Keratinocyte (primary cell): ENCODE data around the gene ELF2. TPM values are rescaled to one million over a fixed set of nuclear protein-coding genes. Genes with fewer than 3 reads are reported as not detected.
"Not testable (repeated sequence)": the region's sequence is repeated elsewhere in the genome, so short reads cannot be mapped to it uniquely, and the experiment has no call there.

ENCODE experiments used
- DNase-seq: peaks from one replicate; pipeline ENCODE4 v3.0.0-alpha.2; 2011; ENCODE audit warnings: low read depth, missing footprints, low spot score
- FAIRE-seq: peaks from 2 replicates; lab custom pipeline; 2011; peaks lifted over from hg19 to GRCh38; lab: Jason Lieb, UNC
- H2AFZ ChIP-seq: 2 replicates; pipeline ENCODE4 v1.6.0; 2012; ENCODE audit warnings: low read length, control low read depth, inconsistent platforms; ENCODE audit not compliant: control insufficient read depth
- H3K27ac ChIP-seq: 2 replicates; pipeline ENCODE4 v1.5.1; 2011; ENCODE audit warnings: low read length; ENCODE audit not compliant: control insufficient read depth, insufficient read depth
- H3K27me3 ChIP-seq: 3 replicates; pipeline ENCODE4 v1.6.0; 2011; ENCODE audit warnings: low read length; ENCODE audit not compliant: control insufficient read depth, insufficient read depth; ENCODE audit errors: extremely low read depth
- H3K36me3 ChIP-seq, 2 experiments: 2 replicates in 1 of 2; 3 replicates in 1 of 2; pipeline ENCODE4 v1.5.1; 2011; ENCODE audit warnings: low read length in 2 of 2, mild to moderate bottlenecking in 1 of 2; ENCODE audit not compliant: control insufficient read depth in 2 of 2, insufficient read depth in 2 of 2; ENCODE audit errors: extremely low read depth in 1 of 2
- H3K4me1 ChIP-seq: 3 replicates; pipeline ENCODE4 v1.5.1; 2011; ENCODE audit warnings: low read length; ENCODE audit not compliant: control insufficient read depth, insufficient read depth; ENCODE audit errors: extremely low read depth
- H3K4me2 ChIP-seq: 3 replicates; pipeline ENCODE4 v1.6.0; 2011; ENCODE audit warnings: low read depth, low read length; ENCODE audit not compliant: control insufficient read depth, insufficient read depth; ENCODE audit errors: extremely low read depth
- H3K4me3 ChIP-seq, 3 experiments: fragments of 200-600 bp in 1 of 3; sonication (generic) in 1 of 3; 2 replicates in 2 of 3; 3 replicates in 1 of 3; pipeline ENCODE4 v1.5.1; 2011 to 2016; ENCODE audit warnings: low read length in 3 of 3, mild to moderate bottlenecking in 3 of 3, control low read depth in 2 of 3, inconsistent platforms in 1 of 3, low read depth in 1 of 3, mixed read lengths in 1 of 3, mixed run types in 1 of 3, moderate library complexity in 1 of 3; ENCODE audit not compliant: control insufficient read depth in 2 of 3, insufficient read depth in 2 of 3; ENCODE audit errors: extremely low read depth in 1 of 3
- H3K79me2 ChIP-seq: 2 replicates; pipeline ENCODE4 v1.6.0; 2012; ENCODE audit warnings: low read length; ENCODE audit not compliant: control insufficient read depth, insufficient read depth
- H3K9ac ChIP-seq: 3 replicates; pipeline ENCODE4 v1.6.0; 2011; ENCODE audit warnings: low read length; ENCODE audit not compliant: control insufficient read depth, insufficient read depth; ENCODE audit errors: extremely low read depth
- H3K9me1 ChIP-seq: 3 replicates; pipeline ENCODE4 v1.6.0; 2011; ENCODE audit warnings: low read length; ENCODE audit not compliant: control insufficient read depth, insufficient read depth; ENCODE audit errors: extremely low read depth
- H3K9me3 ChIP-seq: 2 replicates; pipeline ENCODE4 v1.5.1; 2012; ENCODE audit warnings: low read depth, low read length; ENCODE audit not compliant: control insufficient read depth
- H4K20me1 ChIP-seq: 3 replicates; pipeline ENCODE4 v1.6.0; 2011; ENCODE audit warnings: low read length; ENCODE audit not compliant: control insufficient read depth, insufficient read depth; ENCODE audit errors: extremely low read depth
- EZH2 ChIP-seq: IDR thresholded peaks from one replicate; pipeline ENCODE4 v1.6.1; 2012; ENCODE audit warnings: inconsistent platforms, mild to moderate bottlenecking, low read length, moderate library complexity
- dilution Hi-C: fragments of 300-500 bp; cut with MboI; formaldehyde crosslinking; loops from one replicate; pipeline ENCODE4 v1.7.0; 2020; ENCODE audit warnings: low sequenced_read_pairs; ENCODE audit not compliant: extremely low pct_ligation_motif_present
- polyA plus RNA-seq, 5 experiments: library from polyadenylated mRNA; depleted of rRNA in 3 of 5; stranded (reverse) in 3 of 5; stranded (forward) in 1 of 5; unstranded in 1 of 5; fragments of >200 nt; gene quantifications; 1 replicate in 1 of 5; 2 replicates in 3 of 5; 3 replicates in 1 of 5; pipeline versions ENCODE4 v1.2.1 to v1.2.3, GENCODE V29; 2011 to 2012; ENCODE audit warnings: missing spikeins in 2 of 5, low read depth in 1 of 5, low replicate concordance in 1 of 5
- TF ChIP-seq, protein P1 (sequence below), 3 experiments: IDR thresholded peaks in 1 of 3; conservative IDR thresholded peaks in 1 of 3; optimal IDR thresholded peaks in 1 of 3; 2 replicates in 2 of 3; 3 replicates in 1 of 3; pipeline versions ENCODE3 to v1.5.1; 2011; ENCODE audit warnings: low read length in 3 of 3, mild to moderate bottlenecking in 3 of 3, moderate library complexity in 2 of 3, control low read depth in 1 of 3, inconsistent platforms in 1 of 3; ENCODE audit not compliant: insufficient read depth in 2 of 3; ENCODE audit errors: extremely low read depth in 1 of 3

The ELF2 gene
- polyA plus RNA-seq, 1 donor (not counting 4 experiments of a cell fraction or from before 2014, with no cell fraction given) = 19.6 TPM

DNA sequence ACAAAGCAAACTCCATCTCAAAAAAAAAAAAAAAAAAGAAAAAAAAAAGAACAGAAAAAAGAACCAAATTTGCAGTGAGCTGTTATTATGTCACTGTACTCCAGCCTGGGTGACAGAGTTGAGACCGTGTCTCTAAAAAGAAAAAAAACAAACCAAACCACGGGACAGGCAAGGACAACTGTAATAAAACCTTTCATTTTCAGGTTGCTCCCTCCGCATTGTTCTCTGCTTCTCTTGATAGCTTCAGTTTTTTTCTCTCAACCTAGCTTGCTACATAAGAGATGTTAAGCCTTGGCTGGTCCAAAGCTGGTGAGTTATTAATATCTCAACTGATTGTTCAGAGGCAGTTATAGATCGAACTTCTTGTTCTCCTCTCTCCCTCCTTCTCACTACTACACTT is 23.1 kb upstream of the ELF2 start:
- TF ChIP-seq, protein P1, sequence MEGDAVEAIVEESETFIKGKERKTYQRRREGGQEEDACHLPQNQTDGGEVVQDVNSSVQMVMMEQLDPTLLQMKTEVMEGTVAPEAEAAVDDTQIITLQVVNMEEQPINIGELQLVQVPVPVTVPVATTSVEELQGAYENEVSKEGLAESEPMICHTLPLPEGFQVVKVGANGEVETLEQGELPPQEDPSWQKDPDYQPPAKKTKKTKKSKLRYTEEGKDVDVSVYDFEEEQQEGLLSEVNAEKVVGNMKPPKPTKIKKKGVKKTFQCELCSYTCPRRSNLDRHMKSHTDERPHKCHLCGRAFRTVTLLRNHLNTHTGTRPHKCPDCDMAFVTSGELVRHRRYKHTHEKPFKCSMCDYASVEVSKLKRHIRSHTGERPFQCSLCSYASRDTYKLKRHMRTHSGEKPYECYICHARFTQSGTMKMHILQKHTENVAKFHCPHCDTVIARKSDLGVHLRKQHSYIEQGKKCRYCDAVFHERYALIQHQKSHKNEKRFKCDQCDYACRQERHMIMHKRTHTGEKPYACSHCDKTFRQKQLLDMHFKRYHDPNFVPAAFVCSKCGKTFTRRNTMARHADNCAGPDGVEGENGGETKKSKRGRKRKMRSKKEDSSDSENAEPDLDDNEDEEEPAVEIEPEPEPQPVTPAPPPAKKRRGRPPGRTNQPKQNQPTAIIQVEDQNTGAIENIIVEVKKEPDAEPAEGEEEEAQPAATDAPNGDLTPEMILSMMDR (optimal IDR thresholded peaks at IDR 0.05 in 1 of 3, IDR thresholded peaks at IDR 0.05 in 1 of 3, conservative IDR thresholded peaks at IDR 0.05 in 1 of 3; ENCODE audit: extremely low read depth in 1 of 3, insufficient read depth in 2 of 3, low read length in 3 of 3) = no peak
- no peak for TF ChIP-seq EZH2
- FAIRE-seq = no peak
- Histone ChIP-seq H4K20me1 (no peaks in the 10 kb centered on the region), H3K4me2 (no peak overlapping the region), H3K4me3 (no peak overlapping the region), H2AFZ (no peak overlapping the region), H3K9ac (no peak overlapping the region), H3K79me2 (no peaks in the 10 kb centered on the region), H3K4me1 (no peaks in the 10 kb centered on the region), H3K9me3 (no peaks in the 10 kb centered on the region), H3K27me3 (no peaks in the 10 kb centered on the region), H3K36me3 (no peaks in the 10 kb centered on the region), H3K27ac (no peak overlapping the region), H3K9me1 (no peaks in the 10 kb centered on the region)
- dilution Hi-C loops = no loop called here
- no peak for DNase-seq

DNA sequence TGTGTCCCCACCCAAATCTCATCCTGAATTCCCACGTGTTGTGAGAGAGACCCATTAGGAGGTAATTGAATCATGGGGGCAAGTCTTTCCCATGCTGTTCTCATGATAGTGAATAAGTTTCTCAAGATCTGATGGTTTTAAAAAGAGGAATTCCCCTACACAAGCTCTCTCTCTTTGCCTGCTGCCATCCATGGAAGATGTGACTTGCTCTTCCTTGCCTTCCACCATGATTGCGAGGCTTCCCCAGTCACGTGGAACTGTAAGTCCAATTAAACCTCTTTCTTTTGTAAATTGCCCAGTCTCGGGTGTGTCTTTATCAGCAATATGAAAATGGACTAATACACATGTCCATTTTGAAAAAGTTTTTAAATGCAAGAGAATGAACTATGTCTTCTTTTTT is 20.2 kb upstream of the ELF2 start:
- FAIRE-seq, H3K79me2 ChIP-seq, H4K20me1 ChIP-seq, H3K4me1 ChIP-seq, H3K4me3 ChIP-seq, H3K9ac ChIP-seq, H3K27me3 ChIP-seq, H3K4me2 ChIP-seq, H2AFZ ChIP-seq, dilution Hi-C loops, H3K9me1 ChIP-seq, H3K36me3 ChIP-seq, H3K9me3 ChIP-seq, DNase-seq, H3K27ac ChIP-seq: not testable (repeated sequence)

DNA sequence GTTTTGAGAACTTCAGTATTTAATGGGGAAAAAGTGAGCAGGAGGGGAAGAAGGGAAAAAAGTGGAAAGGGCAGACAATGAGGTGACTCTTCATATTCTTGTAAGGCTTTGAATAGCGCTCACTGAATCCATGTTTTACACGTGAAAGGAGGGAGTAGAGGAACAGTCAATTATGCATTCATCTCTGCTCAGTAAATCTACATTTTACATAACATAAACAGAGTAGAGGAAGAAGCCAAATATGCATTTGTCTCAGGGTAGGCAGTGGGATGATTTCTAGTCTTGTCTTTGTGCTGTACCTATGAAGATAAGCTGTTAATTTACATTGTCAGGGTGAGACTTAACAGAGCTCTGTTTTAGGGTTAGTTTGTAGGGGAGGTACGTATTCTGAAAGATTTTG is 19.4 kb upstream of the ELF2 start:
- dilution Hi-C loops = no loop called here
- Histone ChIP-seq H3K36me3 (no peaks in the 10 kb centered on the region), H3K27ac (no peak overlapping the region), H3K9me3 (no peaks in the 10 kb centered on the region), H3K4me1 (no peaks in the 10 kb centered on the region), H3K27me3 (no peaks in the 10 kb centered on the region), H2AFZ (no peak overlapping the region), H3K4me3 (no peak overlapping the region), H3K79me2 (no peaks in the 10 kb centered on the region), H3K9ac (no peak overlapping the region), H3K9me1 (no peaks in the 10 kb centered on the region), H3K4me2 (no peak overlapping the region), H4K20me1 (no peaks in the 10 kb centered on the region)
- no peak for TF ChIP-seq EZH2
- TF ChIP-seq, protein P1 (optimal IDR thresholded peaks at IDR 0.05 in 1 of 3, IDR thresholded peaks at IDR 0.05 in 1 of 3, conservative IDR thresholded peaks at IDR 0.05 in 1 of 3; ENCODE audit: extremely low read depth in 1 of 3, insufficient read depth in 2 of 3, low read length in 3 of 3) = no peak
- DNase-seq = no peak
- no peak for FAIRE-seq
